Activated T-helper 1 cell treated with anti-CD3 and anti-CD28 coated beads, Interleukin-12 subunit alpha, Interleukin-12 subunit beta, Interleukin-2, Interleukin-4 antibody, amounts not matched to agents 30 ng/mL and 10 ng/mL and 1 ng/mL, durations not matched to agents 14 hours and 24 hours and 36 hours (primary cell): ENCODE data around the gene DAPP1. TPM values are rescaled to one million over a fixed set of nuclear protein-coding genes. Genes with fewer than 3 reads are reported as not detected.
A peak's percentile ranks its signal among the peaks of the same experiment; 100 is the strongest.

Experiments used
- DNase-seq: peaks from one replicate; pipeline ENCODE4 v3.0.0; 2021; ENCODE audit warnings: low spot score
- H3K27ac Mint-ChIP-seq: one replicate; pipeline ENCODE4 v1.8.0; 2021; ENCODE audit warnings: mild to moderate bottlenecking, mixed read lengths
- H3K27me3 Mint-ChIP-seq: one replicate; pipeline ENCODE4 v1.8.0; 2022; ENCODE audit warnings: mild to moderate bottlenecking, moderate library complexity, mixed read lengths; ENCODE audit not compliant: insufficient read depth
- H3K36me3 Mint-ChIP-seq: one replicate; pipeline ENCODE4 v1.8.0; 2021; ENCODE audit warnings: low read depth, mixed read lengths
- H3K4me1 Mint-ChIP-seq: one replicate; pipeline ENCODE4 v1.8.0; 2021; ENCODE audit warnings: low read depth, mixed read lengths
- H3K4me3 Mint-ChIP-seq: one replicate; pipeline ENCODE4 v1.8.0; 2021; ENCODE audit warnings: mild to moderate bottlenecking, moderate library complexity, mixed read lengths
- H3K9me3 Mint-ChIP-seq: one replicate; pipeline ENCODE4 v1.8.0; 2021; ENCODE audit warnings: mixed read lengths
- intact Hi-C: fragments of 100-400 bp; cut with micrococcal nuclease; formaldehyde crosslinking; loops from one replicate; pipeline ENCODE4 v1.15.1; 2024
- total RNA-seq: library from RNA; stranded (reverse); gene quantifications from 2 replicates; pipeline ENCODE4 v1.2.3, GENCODE V29; 2022

Gene DAPP1
- total RNA-seq, 1 donor from 2014 or later, result 40.2 TPM

GRCh38 chr4:99809326-99809725, 7.3 kb upstream of the DAPP1 start:
- Mint-ChIP-seq H3K27ac (no peak overlapping the region), H3K4me1 (peaks cover 23% of the 10 kb centered on the region), H3K27me3 (peaks cover 5% of the 10 kb centered on the region), H3K4me3 (no peak overlapping the region), H3K9me3 (no peaks in the 10 kb centered on the region), H3K36me3 (no peaks in the 10 kb centered on the region)
- intact Hi-C loops, result loop anchor here (2.0 kb wide), 1 partner anchor 303 kb away; no protein-coding TSS in a partner anchor
- DNase-seq, result no peak

GRCh38 chr4:99810536-99810935, 6.1 kb upstream of the DAPP1 start:
- intact Hi-C loops, result no loop called here
- peaks cover 2% of the 10 kb centered on the region for H3K27me3 Mint-ChIP-seq
- H3K4me3 Mint-ChIP-seq, result no peak overlapping the region
- H3K9me3 Mint-ChIP-seq, result no peaks in the 10 kb centered on the region
- no peak for DNase-seq
- peaks cover 27% of the 10 kb centered on the region for H3K4me1 Mint-ChIP-seq
- no peak overlapping the region for H3K27ac Mint-ChIP-seq
- no peaks in the 10 kb centered on the region for H3K36me3 Mint-ChIP-seq

GRCh38 chr4:99811117-99811516, 5.5 kb upstream of the DAPP1 start:
- H3K36me3 Mint-ChIP-seq, result no peaks in the 10 kb centered on the region
- no peaks in the 10 kb centered on the region for H3K9me3 Mint-ChIP-seq
- no peak for DNase-seq
- H3K27ac Mint-ChIP-seq, result no peak overlapping the region
- no peak overlapping the region for H3K4me3 Mint-ChIP-seq
- H3K27me3 Mint-ChIP-seq, result peaks cover 2% of the 10 kb centered on the region
- peaks cover 33% of the 10 kb centered on the region for H3K4me1 Mint-ChIP-seq
- intact Hi-C loops, result loop anchor here (1.0 kb wide), 2 partner anchors 74 to 138 kb away; no protein-coding TSS in a partner anchor

- intact Hi-C loops, result loop anchor here (1.0 kb wide), 2 partner anchors 73 to 137 kb away; no protein-coding TSS in a partner anchor
- Mint-ChIP-seq H3K27ac (no peak overlapping the region), H3K4me3 (no peak overlapping the region), H3K4me1 (peaks cover 40% of the 10 kb centered on the region), H3K9me3 (no peaks in the 10 kb centered on the region), H3K36me3 (no peaks in the 10 kb centered on the region), H3K27me3 (peaks cover 2% of the 10 kb centered on the region)
- DNase-seq, result peak; percentile 30
Observed at GRCh38 chr4:99811850-99812249, 4.8 kb upstream of the DAPP1 start.

GRCh38 chr4:99815597-99816011, 1.0 kb upstream of the DAPP1 start:
- DNase-seq, result no peak
- no peaks in the 10 kb centered on the region for H3K9me3 Mint-ChIP-seq
- H3K4me3 Mint-ChIP-seq, result peak overlapping the region; percentile 92
- H3K27ac Mint-ChIP-seq, result peak overlapping the region; percentile 77
- intact Hi-C loops, result loop anchor here (1.0 to 5.0 kb wide), 10 partner anchors 32 to 1553 kb away; partner anchors contain the start of genes ADH5, DNAJB14, H2AZ1 and LAMTOR3
- H3K36me3 Mint-ChIP-seq, result peaks cover 17% of the 10 kb centered on the region
- H3K27me3 Mint-ChIP-seq, result no peaks in the 10 kb centered on the region
- peaks cover 68% of the 10 kb centered on the region for H3K4me1 Mint-ChIP-seq

- Mint-ChIP-seq H3K27me3 (no peaks in the 10 kb centered on the region), H3K27ac (peak overlapping the region; percentile 77), H3K4me3 (peak overlapping the region; percentile 92), H3K36me3 (peaks cover 24% of the 10 kb centered on the region), H3K9me3 (no peaks in the 10 kb centered on the region), H3K4me1 (peaks cover 76% of the 10 kb centered on the region)
- intact Hi-C loops, result loop anchor here (1.0 to 5.0 kb wide), 4 partner anchors 11 to 1555 kb away; partner anchors contain the start of genes ADH5, METAP1 and RAP1GDS1
- DNase-seq, result no peak
Observed at GRCh38 chr4:99817309-99817890, 773 bp downstream of the DAPP1 start.

- Mint-ChIP-seq H3K4me3 (peak overlapping the region; percentile 92), H3K4me1 (peaks cover 85% of the 10 kb centered on the region), H3K9me3 (no peaks in the 10 kb centered on the region), H3K27me3 (no peaks in the 10 kb centered on the region), H3K27ac (peak overlapping the region; percentile 71), H3K36me3 (peaks cover 31% of the 10 kb centered on the region)
- no peak for DNase-seq
- intact Hi-C loops, result loop anchor here (5.0 kb wide), 2 partner anchors 821 to 1556 kb away; partner anchors contain the start of genes METAP1 and RAP1GDS1
Observed at GRCh38 chr4:99818661-99819060, 2.0 kb downstream of the DAPP1 start.

GRCh38 chr4:99821918-99822503, 5.4 kb downstream of the DAPP1 start:
- intact Hi-C loops, result no loop called here
- Mint-ChIP-seq H3K9me3 (no peaks in the 10 kb centered on the region), H3K36me3 (peaks cover 50% of the 10 kb centered on the region), H3K27ac (peak overlapping the region; percentile 68), H3K4me3 (peak overlapping the region; percentile 4), H3K27me3 (no peaks in the 10 kb centered on the region), H3K4me1 (peaks cover 92% of the 10 kb centered on the region)
- DNase-seq, result no peak

GRCh38 chr4:99822734-99823133, 6.1 kb downstream of the DAPP1 start:
- DNase-seq, result no peak
- H3K4me1 Mint-ChIP-seq, result peaks cover 89% of the 10 kb centered on the region
- no peaks in the 10 kb centered on the region for H3K27me3 Mint-ChIP-seq
- no peaks in the 10 kb centered on the region for H3K9me3 Mint-ChIP-seq
- intact Hi-C loops, result no loop called here
- peaks cover 47% of the 10 kb centered on the region for H3K36me3 Mint-ChIP-seq
- H3K4me3 Mint-ChIP-seq, result no peak overlapping the region
- peak overlapping the region; percentile 24 for H3K27ac Mint-ChIP-seq

GRCh38 chr4:99824070-99824599, 7.5 kb downstream of the DAPP1 start:
- H3K9me3 Mint-ChIP-seq, result no peaks in the 10 kb centered on the region
- H3K27me3 Mint-ChIP-seq, result no peaks in the 10 kb centered on the region
- DNase-seq, result no peak
- intact Hi-C loops, result no loop called here
- H3K4me3 Mint-ChIP-seq, result no peak overlapping the region
- no peak overlapping the region for H3K27ac Mint-ChIP-seq
- H3K36me3 Mint-ChIP-seq, result peaks cover 41% of the 10 kb centered on the region
- peaks cover 79% of the 10 kb centered on the region for H3K4me1 Mint-ChIP-seq

- H3K4me1 Mint-ChIP-seq, result peaks cover 68% of the 10 kb centered on the region
- H3K27me3 Mint-ChIP-seq, result no peaks in the 10 kb centered on the region
- H3K27ac Mint-ChIP-seq, result peak overlapping the region; percentile 69
- peaks cover 34% of the 10 kb centered on the region for H3K36me3 Mint-ChIP-seq
- H3K4me3 Mint-ChIP-seq, result no peak overlapping the region
- DNase-seq, result no peak
- intact Hi-C loops, result no loop called here
- H3K9me3 Mint-ChIP-seq, result no peaks in the 10 kb centered on the region
Observed at GRCh38 chr4:99825272-99825671, 8.6 kb downstream of the DAPP1 start.

GRCh38 chr4:99826016-99826415, 9.4 kb downstream of the DAPP1 start:
- Mint-ChIP-seq H3K36me3 (peaks cover 38% of the 10 kb centered on the region), H3K4me1 (peaks cover 70% of the 10 kb centered on the region)

GRCh38 chr4:99827454-99827853, 10.8 kb downstream of the DAPP1 start:
- Mint-ChIP-seq H3K36me3 (peaks cover 33% of the 10 kb centered on the region), H3K27ac (no peak overlapping the region), H3K9me3 (no peaks in the 10 kb centered on the region), H3K27me3 (no peaks in the 10 kb centered on the region), H3K4me3 (no peak overlapping the region), H3K4me1 (peaks cover 61% of the 10 kb centered on the region)
- DNase-seq, result no peak
- intact Hi-C loops, result no loop called here

More at GRCh38 chr4:99826016-99826415, 9.4 kb downstream of the DAPP1 start:
- peak overlapping the region; percentile 5 for H3K27ac Mint-ChIP-seq
- H3K27me3 Mint-ChIP-seq, result no peaks in the 10 kb centered on the region
- no peaks in the 10 kb centered on the region for H3K9me3 Mint-ChIP-seq
- intact Hi-C loops, result no loop called here
- DNase-seq, result no peak
- no peak overlapping the region for H3K4me3 Mint-ChIP-seq
